ENCODE data around the gene RBM7. TPM values are rescaled to one million over a fixed set of nuclear protein-coding genes. Genes with fewer than 3 reads are reported as not detected.

The RBM7 gene, protein sequence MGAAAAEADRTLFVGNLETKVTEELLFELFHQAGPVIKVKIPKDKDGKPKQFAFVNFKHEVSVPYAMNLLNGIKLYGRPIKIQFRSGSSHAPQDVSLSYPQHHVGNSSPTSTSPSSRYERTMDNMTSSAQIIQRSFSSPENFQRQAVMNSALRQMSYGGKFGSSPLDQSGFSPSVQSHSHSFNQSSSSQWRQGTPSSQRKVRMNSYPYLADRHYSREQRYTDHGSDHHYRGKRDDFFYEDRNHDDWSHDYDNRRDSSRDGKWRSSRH
- total RNA-seq (2014; rRNA removed; shearing (Covaris generic)) = 18.3 and 31.4 TPM in 2 replicates

DNA sequence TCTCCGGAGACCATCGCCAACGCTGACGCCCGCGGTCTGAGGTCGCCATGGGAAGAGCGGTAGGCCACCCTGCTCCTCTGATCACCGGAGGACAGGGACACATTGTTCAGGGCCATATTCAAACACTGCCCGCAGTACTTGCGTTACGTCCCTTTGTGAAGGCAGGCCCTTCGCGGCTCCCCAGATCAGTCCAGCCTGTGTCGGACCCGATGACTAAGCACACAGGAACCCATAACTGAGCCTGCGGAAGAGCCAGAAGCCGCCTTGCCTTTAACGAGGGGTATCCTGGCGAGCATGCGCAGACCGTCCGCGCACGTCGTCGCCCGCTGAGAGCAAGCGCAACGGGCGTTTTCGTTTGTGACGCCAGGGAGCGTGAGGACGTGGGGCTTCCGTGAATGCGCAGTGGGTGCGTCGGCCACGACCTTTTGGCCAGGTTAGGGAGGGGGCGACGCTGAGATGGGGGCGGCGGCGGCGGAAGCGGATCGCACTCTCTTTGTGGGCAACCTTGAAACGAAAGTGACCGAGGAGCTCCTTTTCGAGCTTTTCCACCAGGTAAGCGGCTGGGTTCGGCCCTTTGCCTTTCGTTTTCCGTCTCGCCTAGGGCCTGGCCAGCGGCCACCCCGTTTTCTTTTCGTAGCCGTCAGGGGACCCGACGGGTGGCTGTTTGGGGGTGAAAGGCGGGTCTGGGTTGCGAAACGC is at the start of gene RBM7, which contains the start of gene C11orf71:
Gene RBM7 (plus strand): TSS at position 451 of the 699 bp plus-strand sequence. CDS start 6 bp downstream, at position 457.
Gene C11orf71 (minus strand): TSS at position 296 of the 699 bp plus-strand sequence. CDS start 180 bp downstream, at position 116.

GRCh38 chr11:114439229-114440120 is 39.0 kb downstream of the RBM7 start, which contains the start of gene REXO2:
TSS of gene REXO2 (plus strand) at chr11:114439467. CDS start at chr11:114439529, 62 bp downstream.

Other genes starting within 250 kb of the RBM7 start
- gene NNMT, start 104.3 kb upstream of the RBM7 start, total RNA-seq (2014; rRNA removed; shearing (Covaris generic)) = 285 and 300 TPM in 2 replicates
- gene C11orf71, start 155 bp upstream of the RBM7 start, total RNA-seq (2014; rRNA removed; shearing (Covaris generic)) = 7.6 and 8.8 TPM in 2 replicates
- gene REXO2, start 38.8 kb downstream of the RBM7 start, total RNA-seq (2014; rRNA removed; shearing (Covaris generic)) = 118 and 139 TPM in 2 replicates
- not detected in 2 replicates for gene NXPE1, start 159.2 kb downstream of the RBM7 start, total RNA-seq (2014; rRNA removed; shearing (Covaris generic))
- gene NXPE4, start 195.1 kb downstream of the RBM7 start, total RNA-seq (2014; rRNA removed; shearing (Covaris generic)) = not detected in 2 replicates

Data from A375 (cell line).